ENCODE measurements around the gene CD72. TPM values are rescaled to one million over a fixed set of nuclear protein-coding genes. Genes with fewer than 3 reads are reported as not detected.
A peak's percentile ranks its signal among the peaks of the same experiment; 100 is the strongest.
"Not testable (repeated sequence)": the region's sequence is repeated elsewhere in the genome, so short reads cannot be mapped to it uniquely, and the experiment has no call there.

CD72 gene
- polyA plus RNA-seq, 12 donors = 1.0 to 4.8 (median 2.1) TPM; not detected in 2

GRCh38 chr9:35650341-35651158, 32.3 kb upstream of the CD72 start, which contains the start of gene SIT1:
Gene SIT1 (minus strand): TSS chr9:35650931. CDS start chr9:35650853, 78 bp downstream.
- DNase-seq = no peak

GRCh38 chr9:35649431-35650340, 31.5 kb upstream of the CD72 start:
- no peak for DNase-seq

- peak; percentile 95 for DNase-seq
These were observed 28.5 kb upstream of the CD72 start for GRCh38 chr9:35646533-35647265.

- DNase-seq = no peak
These were observed 27.9 kb upstream of the CD72 start for GRCh38 chr9:35646153-35646532.

DNA sequence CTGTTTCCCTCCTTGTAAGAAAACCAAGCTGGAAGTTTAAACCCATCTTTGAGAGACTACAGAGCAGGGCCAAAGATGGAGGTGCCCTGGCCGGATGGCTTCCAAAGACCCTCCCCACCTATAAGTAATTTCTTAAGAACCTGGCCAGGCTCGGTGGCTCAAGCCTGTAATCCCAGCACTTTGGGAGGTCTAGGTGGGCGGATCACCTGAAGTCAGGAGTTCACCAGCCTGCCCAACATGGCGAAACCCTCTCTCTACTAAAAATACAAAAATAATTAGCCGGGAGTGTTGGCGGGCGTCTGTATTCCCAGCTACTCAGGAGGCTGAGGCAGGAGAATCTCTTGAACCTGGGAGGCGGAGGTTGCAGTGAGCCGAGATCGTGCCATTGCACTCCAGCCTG, 27.5 kb upstream of the CD72 start:
- not testable (repeated sequence) for DNase-seq

DNA sequence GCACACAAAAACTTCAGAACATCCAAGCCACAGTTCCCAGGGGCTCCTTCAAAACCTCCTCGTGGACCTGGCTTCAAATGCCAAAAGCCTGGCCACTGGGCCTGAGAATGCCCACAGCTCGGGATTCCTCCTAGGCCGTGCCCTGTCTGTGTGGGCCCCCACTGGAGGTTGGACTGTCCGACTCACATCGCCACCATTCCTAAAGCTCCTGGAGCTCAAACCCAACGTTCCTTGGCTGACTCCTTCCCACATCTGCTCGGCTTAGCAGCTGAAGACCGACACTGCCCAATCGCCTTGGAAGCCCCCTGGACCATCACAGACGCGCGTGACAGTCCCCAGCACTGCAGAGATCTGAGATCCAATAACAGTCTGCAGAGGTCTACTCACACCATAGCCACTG, 24.8 kb upstream of the CD72 start:
- no peak for DNase-seq

DNA sequence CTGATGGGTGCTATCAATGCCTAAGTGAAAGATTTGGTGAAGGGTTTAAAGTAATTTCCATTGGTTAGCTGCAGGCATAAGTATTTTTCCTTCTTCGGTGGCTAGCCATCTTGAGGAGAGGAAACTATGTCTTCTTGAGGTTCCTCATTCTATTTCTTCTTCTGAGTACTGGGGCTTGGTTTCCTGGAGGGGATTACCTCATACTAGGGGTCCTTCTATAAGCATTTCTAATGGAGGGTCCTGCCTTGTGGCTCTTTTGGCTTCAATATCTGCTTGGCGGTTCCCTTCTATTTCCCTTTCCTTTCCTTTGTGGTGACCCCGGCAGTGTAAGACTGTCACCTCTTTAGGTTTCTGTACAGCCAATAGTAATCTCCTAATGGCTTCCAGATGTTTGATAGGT, 23.3 kb upstream of the CD72 start:
- DNase-seq = not testable (repeated sequence)

GRCh38 chr9:35640431-35640830, 22.2 kb upstream of the CD72 start:
- DNase-seq = not testable (repeated sequence)

DNA sequence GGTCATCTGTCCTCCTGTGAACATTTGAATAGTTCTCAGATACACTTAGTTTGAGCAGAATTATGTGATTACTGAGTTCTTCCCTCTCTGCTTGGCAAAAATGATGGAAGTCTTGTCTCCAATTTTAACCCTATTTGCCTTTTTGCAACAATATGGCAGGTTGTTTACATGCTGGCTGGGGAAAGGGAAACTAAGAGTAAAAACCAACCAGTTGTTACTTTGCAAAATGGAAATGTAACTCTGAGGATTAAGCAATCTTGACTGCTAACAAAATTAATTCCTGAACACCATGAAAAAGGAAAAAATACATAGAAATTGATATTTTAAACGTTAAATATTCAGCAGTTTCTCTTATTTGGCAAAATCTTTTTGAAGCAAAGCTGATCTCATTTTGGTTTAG, 21.4 kb upstream of the CD72 start:
- DNase-seq = no peak

DNA sequence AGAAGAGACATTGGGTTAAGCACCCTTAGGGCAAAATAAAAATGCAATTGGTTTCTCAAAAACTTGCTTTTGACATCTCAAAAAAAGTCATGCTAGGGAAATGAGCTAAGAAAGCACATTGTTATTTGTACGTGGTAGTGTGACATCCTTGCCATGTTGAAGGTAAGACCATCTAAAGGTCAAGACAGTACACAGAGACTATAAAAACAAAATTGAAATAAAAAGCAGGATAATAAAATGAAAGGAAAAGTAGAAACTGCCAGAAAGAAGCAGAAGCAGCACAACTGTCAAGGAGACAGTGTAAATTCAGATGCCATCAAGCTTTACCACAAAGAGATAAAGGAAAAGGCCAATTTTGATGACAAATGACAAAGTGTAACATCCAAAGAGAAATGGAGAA, 21.0 kb upstream of the CD72 start:
- not testable (repeated sequence) for DNase-seq

DNA sequence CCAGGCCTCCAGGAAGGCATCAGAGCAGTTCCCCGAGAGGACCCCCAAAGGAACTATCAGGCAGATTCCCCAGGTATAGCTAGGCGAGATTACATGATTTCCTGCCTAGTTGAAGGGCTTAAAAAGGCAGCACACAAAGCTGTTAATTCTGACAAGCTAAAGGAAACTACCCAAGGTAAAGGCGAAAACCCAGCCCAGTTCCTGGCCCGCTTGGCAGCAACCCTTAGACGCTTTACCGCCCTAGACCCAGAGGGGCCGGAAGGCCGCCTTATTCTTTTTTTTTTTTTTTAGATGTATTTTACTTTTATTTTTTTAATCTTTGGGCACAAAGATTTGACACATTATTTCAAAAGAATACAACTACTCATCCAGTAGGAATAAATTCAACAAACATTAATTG, 20.5 kb upstream of the CD72 start:
- not testable (repeated sequence) for DNase-seq

- DNase-seq = not testable (repeated sequence)
These were observed 19.3 kb upstream of the CD72 start for GRCh38 chr9:35637427-35637955.

DNA sequence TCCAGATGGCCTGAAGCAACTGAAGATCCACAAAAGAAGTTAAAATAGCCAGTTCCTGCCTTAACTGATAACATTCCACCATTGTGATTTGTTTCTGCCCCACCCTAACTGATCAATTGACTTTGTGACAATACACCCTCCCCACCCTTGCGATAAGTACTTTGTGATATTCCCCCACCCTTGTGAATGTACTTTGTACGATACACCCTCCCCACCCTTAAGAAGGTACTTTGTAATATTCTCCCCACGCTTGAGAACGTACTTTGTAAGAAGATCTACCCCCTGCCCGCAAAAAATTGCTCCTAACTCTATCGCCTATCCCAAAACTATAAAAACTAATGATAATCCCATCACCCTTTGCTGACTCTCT, 18.6 kb upstream of the CD72 start:
- not testable (repeated sequence) for DNase-seq

DNA sequence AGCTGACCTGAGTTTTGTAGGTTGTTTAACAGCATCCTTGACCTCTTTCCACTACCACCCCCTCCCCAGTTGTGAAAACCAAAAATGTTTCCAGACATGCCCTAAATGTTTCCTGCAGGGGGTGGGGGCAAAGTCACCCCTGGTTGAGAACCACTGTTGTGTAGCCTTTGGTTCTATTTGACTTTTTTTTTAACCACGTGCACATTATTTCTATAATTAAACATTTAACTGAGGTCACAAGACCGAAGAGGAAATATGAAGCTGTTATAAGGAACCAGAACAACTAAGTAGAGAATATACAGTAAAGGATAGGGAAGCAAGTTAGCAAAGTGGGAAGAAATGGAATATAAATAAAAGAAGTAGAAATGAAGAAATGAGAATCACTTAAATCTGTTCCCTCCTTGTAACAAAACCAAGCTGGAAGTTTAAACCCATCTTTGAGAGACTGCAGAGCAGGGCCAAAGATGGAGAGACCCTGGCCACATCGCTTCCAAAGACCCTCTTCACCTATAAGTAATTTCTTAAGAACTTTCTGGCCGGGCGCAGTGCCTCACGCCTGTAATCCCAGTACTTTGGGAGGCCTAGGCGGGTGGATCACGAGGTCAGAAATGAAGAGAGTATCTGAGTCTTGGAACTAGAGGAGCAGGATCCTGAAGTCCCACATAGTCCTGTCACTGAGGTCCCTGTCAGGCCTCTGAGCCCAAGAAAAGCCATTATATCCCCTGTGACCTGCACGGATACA, 18.1 kb upstream of the CD72 start:
- no peak for DNase-seq

- no peak for DNase-seq
These were observed 17.5 kb upstream of the CD72 start for GRCh38 chr9:35635730-35636129.

GRCh38 chr9:35629597-35629996, 11.4 kb upstream of the CD72 start:
- DNase-seq = no peak

- no peak for DNase-seq
These were observed 10.3 kb upstream of the CD72 start for GRCh38 chr9:35628389-35628991.

GRCh38 chr9:35627575-35627974, 9.4 kb upstream of the CD72 start:
- DNase-seq = no peak

GRCh38 chr9:35619800-35620158, 1.6 kb upstream of the CD72 start:
- DNase-seq = no peak
